Measurements from ENCODE around the gene EBI3. TPM values are rescaled to one million over a fixed set of nuclear protein-coding genes. Genes with fewer than 3 reads are reported as not detected.

EBI3 gene
- total RNA-seq, 2 donors from 2014 or later, result 3.0 to 5.7 TPM

DNA sequence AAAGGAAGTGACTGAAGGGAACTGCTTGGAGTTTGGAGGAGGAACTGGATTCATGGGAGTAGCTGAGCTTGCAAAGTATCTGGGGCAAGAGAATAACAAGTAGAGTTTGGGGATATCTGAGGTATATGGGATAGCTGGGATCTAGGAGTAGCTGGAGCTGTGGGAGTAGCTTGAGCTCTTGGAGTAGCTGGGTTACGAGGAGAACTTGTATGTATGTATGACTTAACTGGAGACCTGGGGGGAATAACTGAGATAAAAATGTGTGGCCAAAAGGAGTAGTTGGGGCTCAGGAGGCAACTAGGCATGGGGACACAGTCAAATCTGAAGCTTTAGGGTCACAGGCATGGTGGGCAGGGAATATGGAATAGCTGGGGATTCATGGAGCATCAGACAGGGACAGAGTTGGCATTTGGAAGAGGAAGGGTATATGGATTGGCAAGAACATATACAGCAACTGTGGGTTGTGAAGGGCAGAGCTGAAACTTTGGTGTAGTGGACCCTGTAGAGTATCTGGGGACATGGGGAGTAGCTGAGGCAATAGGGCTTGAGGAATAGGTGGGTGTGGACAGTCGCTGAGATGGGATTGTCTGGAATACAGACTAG is 28.3 kb upstream of the EBI3 start:
- Histone ChIP-seq H3K27me3 (replicated peaks; ENCODE audit: insufficient read depth) (peaks cover 12% of the 10 kb centered on the region), H3K36me3 (no peaks in the 10 kb centered on the region), H3K4me3 (no peak overlapping the region), H3K4me1 (replicated peaks) (no peaks in the 10 kb centered on the region), H3K27ac (no peak overlapping the region), H3K9me3 (no peaks in the 10 kb centered on the region)
- intact Hi-C loops (cut with DNase I), result loop anchor here (10.0 kb wide), 1 partner anchor 56 kb away; no protein-coding TSS in a partner anchor
- TF ChIP-seq, protein P1, sequence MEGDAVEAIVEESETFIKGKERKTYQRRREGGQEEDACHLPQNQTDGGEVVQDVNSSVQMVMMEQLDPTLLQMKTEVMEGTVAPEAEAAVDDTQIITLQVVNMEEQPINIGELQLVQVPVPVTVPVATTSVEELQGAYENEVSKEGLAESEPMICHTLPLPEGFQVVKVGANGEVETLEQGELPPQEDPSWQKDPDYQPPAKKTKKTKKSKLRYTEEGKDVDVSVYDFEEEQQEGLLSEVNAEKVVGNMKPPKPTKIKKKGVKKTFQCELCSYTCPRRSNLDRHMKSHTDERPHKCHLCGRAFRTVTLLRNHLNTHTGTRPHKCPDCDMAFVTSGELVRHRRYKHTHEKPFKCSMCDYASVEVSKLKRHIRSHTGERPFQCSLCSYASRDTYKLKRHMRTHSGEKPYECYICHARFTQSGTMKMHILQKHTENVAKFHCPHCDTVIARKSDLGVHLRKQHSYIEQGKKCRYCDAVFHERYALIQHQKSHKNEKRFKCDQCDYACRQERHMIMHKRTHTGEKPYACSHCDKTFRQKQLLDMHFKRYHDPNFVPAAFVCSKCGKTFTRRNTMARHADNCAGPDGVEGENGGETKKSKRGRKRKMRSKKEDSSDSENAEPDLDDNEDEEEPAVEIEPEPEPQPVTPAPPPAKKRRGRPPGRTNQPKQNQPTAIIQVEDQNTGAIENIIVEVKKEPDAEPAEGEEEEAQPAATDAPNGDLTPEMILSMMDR (IDR thresholded peaks at IDR 0.05), result no peak
- no peak for TF ChIP-seq POLR2AphosphoS5 (IDR thresholded peaks at IDR 0.05)
- no peak for TF ChIP-seq POLR2A (IDR thresholded peaks at IDR 0.05)
- 64% methylated on average over 2 of the region's 2 CpGs for WGBS
- DNase-seq (ENCODE audit: low spot score), result no peak

DNA sequence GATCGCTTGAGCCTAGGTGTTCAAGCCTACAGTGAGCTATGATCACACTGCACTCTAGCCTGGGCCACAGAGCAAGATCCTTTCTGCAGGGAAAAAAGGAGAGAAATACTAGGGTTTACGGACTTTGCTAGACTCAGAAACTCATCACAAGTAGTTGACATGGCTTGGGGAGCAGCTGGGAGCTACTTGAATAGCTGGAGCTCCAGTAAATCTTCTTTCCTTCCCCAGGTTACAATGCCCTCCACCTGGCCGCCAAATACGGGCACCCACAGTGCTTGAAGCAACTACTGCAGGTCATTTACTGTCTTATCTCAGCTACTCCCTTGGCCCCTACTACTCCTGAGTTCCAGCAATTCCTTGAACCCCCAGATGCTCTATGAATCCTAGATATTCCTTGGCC is 27.5 kb upstream of the EBI3 start:
- Histone ChIP-seq H3K4me3 (no peak overlapping the region), H3K4me1 (replicated peaks) (no peaks in the 10 kb centered on the region), H3K27me3 (replicated peaks; ENCODE audit: insufficient read depth) (peaks cover 8% of the 10 kb centered on the region), H3K9me3 (no peaks in the 10 kb centered on the region), H3K27ac (no peak overlapping the region), H3K36me3 (no peaks in the 10 kb centered on the region)
- WGBS, result 81% methylated on average over 4 of the region's 4 CpGs
- TF ChIP-seq POLR2AphosphoS5 (IDR thresholded peaks at IDR 0.05) (no peak), POLR2A (IDR thresholded peaks at IDR 0.05) (no peak)
- TF ChIP-seq, protein P1 (IDR thresholded peaks at IDR 0.05), result no peak
- intact Hi-C loops (cut with DNase I), result loop anchor here (10.0 kb wide), 1 partner anchor 57 kb away; no protein-coding TSS in a partner anchor
- no peak for DNase-seq (ENCODE audit: low spot score)

DNA sequence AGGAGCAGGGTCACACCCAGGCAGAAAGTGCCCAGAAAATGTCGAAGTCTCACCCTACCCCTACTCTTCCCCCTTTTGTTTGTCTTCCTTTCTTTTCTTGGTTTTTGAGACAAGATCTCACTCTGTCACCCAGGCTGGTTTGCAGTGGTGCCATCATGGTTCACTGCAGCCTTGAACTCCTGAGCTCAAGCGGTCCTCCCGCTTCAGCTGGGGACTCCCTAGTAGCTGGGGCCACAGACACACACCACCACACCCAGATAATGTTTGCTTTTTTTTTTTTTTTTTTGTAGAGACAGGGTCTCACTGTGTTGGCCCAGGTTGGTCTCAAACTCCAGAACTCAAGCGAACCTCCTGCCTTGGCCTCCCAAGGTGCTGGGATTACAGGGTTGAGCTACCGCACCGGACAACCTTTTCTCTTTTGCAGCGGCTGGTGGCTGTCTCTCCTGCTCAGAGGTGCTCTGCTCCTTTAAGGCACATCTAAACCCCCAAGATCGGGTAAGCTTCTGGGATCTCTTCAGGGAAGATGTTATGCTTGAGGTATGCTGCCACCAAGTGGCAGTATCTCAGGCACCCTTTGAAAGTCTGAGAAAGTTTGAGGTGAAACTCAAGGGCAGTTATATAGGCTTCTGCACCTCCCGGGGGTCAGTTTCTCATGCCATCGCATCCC is 22.4 kb upstream of the EBI3 start:
- H3K9me3 ChIP-seq, result no peaks in the 10 kb centered on the region
- intact Hi-C loops (cut with DNase I), result loop anchor here (5.0 to 10.0 kb wide), 2 partner anchors 62 to 220 kb away; partner anchors contain the start of gene EEF2
- TF ChIP-seq POLR2AphosphoS5 (IDR thresholded peaks at IDR 0.05), result no peak

DNA sequence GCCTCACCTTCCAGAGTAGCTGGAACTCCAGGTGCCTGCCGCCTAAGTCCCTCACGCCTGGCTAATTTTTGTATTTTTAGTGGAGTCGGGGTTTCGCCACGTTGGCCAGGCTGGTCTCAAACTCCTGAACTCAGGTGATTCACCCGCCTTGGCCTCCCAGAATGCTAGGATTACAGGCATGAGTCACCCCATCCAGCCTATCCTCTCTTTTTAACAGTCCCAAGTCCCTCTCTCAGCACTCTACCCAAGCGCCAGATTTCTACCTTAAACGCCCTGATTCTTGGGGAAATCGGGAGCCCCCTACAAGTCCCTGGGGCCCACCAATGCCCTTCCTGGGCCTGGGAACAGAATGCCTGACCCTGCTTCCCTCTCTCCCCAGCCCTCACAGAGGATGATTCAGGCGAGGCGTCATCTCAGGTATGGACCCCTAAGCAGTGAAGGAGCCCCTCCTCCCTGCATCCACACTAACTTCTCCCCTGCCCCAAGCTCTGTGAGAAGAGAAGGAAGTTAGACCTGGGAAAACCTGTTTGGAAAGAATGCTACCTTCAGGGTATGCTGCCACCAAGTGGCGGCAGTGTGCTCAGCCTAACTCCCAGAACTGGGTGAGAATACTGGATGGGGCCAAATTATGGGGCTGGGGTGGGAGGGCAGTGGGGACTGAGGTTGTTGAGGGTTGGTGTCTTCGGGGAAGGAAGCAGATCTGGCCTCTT is 20.8 kb upstream of the EBI3 start:
- no peak for DNase-seq (ENCODE audit: low spot score)
- 67% methylated on average over 13 of the region's 13 CpGs for WGBS

More for the DNA sequence above, 22.4 kb upstream of the EBI3 start:
- DNase-seq (ENCODE audit: low spot score), result no peak
- Histone ChIP-seq H3K27me3 (replicated peaks; ENCODE audit: insufficient read depth) (no peaks in the 10 kb centered on the region), H3K4me1 (replicated peaks) (no peaks in the 10 kb centered on the region), H3K27ac (no peak overlapping the region), H3K36me3 (no peaks in the 10 kb centered on the region), H3K4me3 (no peak overlapping the region)
- WGBS, result 77% methylated on average over 10 of the region's 10 CpGs

More for the DNA sequence above, 20.8 kb upstream of the EBI3 start:
- Histone ChIP-seq H3K4me3 (no peak overlapping the region), H3K4me1 (replicated peaks) (no peaks in the 10 kb centered on the region), H3K36me3 (no peaks in the 10 kb centered on the region), H3K27ac (no peak overlapping the region), H3K27me3 (replicated peaks; ENCODE audit: insufficient read depth) (no peaks in the 10 kb centered on the region), H3K9me3 (no peaks in the 10 kb centered on the region)
- intact Hi-C loops (cut with DNase I), result loop anchor here (5.0 to 10.0 kb wide), 2 partner anchors 64 to 221 kb away; partner anchors contain the start of gene EEF2
- TF ChIP-seq POLR2AphosphoS5 (IDR thresholded peaks at IDR 0.05) (peak; percentile 12), POLR2A (IDR thresholded peaks at IDR 0.05) (no peak)
- TF ChIP-seq, protein P1 (IDR thresholded peaks at IDR 0.05), result peak in 3 of 4 experiments; percentile 13 to 21 (median 17)
